HG02763 (cell line): Measurements from ENCODE around the gene DNMT1.
"Not testable (repeated sequence)": the region's sequence is repeated elsewhere in the genome, so short reads cannot be mapped to it uniquely, and the experiment has no call there.

Source experiments
- ATAC-seq: cut with Tn5 transposase; IDR thresholded peaks from one replicate; pipeline ENCODE4 v1.9.1; 2021; ENCODE audit warnings: mild to moderate bottlenecking, moderate library complexity; ENCODE audit not compliant: unreplicated experiment

DNMT1 gene

DNA sequence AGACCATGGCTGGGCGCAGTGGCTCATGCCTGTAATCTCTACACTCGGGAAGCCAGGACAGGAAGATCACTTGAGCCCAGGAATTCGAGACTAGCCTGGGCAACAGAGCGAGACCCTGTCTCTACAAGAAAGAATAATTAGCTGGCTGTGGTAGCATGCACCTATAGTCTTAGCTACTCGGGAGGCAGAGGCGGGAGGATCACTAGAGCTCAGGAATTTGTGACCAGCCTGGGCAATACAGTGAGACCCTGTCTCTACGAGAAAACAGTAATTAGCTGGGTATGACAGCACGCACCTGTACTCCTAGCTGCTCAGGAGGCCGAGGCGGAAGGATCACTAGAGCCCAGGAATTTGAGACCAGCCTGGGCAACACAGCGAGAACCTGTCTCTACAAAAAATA is 7.4 kb downstream of the DNMT1 start:
- no peak for ATAC-seq

GRCh38 chr19:10184636-10185035 is 10.1 kb downstream of the DNMT1 start:
- no peak for ATAC-seq

- no peak for ATAC-seq
These were observed 10.8 kb downstream of the DNMT1 start for GRCh38 chr19:10183926-10184325.

- ATAC-seq, result no peak
These were observed 11.9 kb downstream of the DNMT1 start for GRCh38 chr19:10182847-10183246.

- no peak for ATAC-seq
These were observed 12.7 kb downstream of the DNMT1 start for GRCh38 chr19:10182076-10182475.

DNA sequence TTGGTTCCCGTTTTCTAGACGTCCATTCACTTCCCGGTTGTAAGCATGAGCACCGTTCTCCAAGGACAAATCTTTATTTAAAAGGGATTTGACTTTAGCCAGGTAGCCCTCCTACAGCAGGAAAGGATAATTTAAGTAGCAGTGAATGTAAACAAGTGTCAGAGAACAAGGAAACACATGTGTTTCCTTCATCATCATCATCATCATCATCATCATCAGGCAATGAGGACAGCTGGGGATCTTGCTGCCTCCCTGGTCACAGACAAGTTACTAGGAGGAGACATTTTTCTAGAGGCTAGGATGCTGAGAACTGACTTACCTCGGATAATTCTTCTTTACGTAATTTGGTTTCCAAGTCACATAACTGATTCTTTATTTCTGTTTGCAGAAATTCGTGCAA is 14.3 kb downstream of the DNMT1 start:
- no peak for ATAC-seq

GRCh38 chr19:10180024-10180423 is 14.7 kb downstream of the DNMT1 start:
- not testable (repeated sequence) for ATAC-seq

DNA sequence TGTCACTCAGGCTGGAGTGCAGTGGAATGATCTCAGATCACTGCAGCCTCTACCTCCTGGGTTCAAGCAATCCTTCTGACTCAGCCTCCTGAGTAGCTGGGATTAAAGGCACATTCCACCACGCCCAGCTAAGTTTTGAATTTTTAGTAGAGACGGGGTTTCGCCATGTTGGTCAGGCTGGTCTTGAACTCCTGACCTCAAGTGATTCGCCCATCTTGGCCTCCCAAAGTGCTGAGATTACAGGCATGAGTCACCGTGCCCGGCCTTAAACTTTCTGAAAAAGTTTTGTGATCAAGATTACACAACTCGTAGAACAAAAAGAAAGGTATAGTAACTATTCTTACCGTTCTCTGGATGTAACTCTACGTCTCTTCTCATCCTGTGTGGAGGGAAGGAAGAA is 21.2 kb downstream of the DNMT1 start:
- no peak for ATAC-seq

DNA sequence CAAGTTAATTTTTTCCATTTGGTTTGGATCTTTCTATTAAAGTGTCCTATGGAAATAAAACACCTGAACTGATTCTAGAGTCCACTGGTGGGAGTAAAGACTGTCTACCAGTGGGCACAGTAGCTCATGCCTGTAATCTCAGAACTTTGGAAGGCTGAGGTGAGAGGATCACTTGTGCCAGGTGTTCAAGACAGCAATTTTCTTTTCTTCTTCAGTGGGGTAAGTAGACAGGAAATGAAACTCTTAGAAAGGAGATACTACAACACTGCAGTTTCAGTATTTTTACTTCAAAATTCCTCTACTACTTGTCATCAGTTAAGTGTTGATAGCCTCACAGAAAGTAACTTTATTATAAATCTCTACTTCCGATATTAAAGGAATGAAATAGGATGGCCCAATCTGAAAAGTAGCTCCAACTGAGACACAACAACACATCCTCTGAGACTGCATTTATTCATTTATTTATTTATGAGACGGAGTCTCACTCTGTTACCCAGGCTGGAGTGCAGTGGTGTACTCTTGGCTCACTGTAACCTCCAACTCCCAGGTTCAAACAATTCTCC is 26.3 kb downstream of the DNMT1 start:
- no peak for ATAC-seq

- ATAC-seq, result no peak
These were observed 27.3 kb downstream of the DNMT1 start for GRCh38 chr19:10167459-10167858.

- ATAC-seq, result not testable (repeated sequence)
These were observed 28.3 kb downstream of the DNMT1 start for GRCh38 chr19:10166501-10166900.

GRCh38 chr19:10166046-10166445 is 28.7 kb downstream of the DNMT1 start:
- no peak for ATAC-seq

GRCh38 chr19:10163536-10163935 is 31.2 kb downstream of the DNMT1 start:
- no peak for ATAC-seq

DNA sequence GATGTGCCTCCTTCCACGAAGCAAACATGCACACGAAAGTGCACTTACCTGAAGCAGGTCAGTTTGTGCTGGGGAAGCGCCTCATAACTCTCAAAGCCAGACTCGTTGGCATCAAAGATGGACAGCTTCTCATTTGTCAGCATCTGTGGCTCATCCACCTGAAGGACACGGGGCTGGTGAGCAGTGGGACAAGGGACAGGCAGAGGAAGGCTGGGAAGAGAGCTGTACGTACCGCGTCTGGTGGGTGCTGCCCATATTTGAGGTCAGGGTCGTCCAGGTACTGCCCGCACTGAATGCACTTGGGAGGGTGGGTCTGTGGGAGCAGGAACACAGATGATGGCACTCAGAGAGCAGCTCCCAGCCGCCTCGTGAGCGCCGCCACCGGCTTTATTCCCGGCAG is 35.1 kb downstream of the DNMT1 start:
- no peak for ATAC-seq

- no peak for ATAC-seq
These were observed 36.3 kb downstream of the DNMT1 start for GRCh38 chr19:10158485-10158884.

DNA sequence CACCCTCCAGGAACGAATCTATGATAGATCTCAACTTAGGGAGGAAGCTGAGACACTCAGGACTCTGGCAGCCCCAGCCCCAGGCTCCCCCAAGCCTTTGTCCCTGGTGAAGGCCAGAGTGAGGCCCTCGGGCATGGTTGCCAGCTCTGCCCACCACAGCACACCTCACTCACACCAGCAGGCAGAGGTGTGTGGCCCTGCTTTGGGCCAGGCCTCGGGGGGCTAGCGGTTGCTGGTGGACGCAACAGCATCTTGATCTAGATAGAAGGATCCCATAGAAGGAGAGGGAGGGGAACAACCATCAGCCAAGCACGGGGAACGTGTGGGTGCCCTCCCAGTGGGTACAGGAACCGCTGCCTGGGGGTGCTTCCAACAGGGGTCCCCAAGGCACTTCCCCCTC is 36.7 kb downstream of the DNMT1 start:
- no peak for ATAC-seq

DNA sequence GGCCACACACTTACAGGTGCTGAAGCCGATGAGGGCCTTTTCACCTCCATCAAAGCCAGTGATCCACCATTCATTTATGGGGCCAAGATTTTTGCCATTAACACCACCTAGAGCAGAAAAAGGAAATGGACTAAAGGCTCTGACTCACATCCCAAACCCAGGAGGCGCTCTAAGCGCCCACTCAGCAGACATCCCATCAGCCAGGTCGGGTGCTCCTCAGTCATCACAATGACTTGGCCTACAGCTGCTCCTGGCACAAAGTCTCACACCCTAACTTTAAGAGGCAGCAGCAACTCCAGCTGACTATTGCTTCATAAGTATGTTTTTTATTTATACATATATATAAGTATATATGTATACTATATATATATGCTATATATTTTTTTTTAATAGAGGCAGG is 38.9 kb downstream of the DNMT1 start:
- ATAC-seq, result no peak

- ATAC-seq, result no peak
These were observed 42.7 kb downstream of the DNMT1 start for GRCh38 chr19:10152100-10152499.

GRCh38 chr19:10151521-10151920 is 43.2 kb downstream of the DNMT1 start:
- ATAC-seq, result no peak

DNA sequence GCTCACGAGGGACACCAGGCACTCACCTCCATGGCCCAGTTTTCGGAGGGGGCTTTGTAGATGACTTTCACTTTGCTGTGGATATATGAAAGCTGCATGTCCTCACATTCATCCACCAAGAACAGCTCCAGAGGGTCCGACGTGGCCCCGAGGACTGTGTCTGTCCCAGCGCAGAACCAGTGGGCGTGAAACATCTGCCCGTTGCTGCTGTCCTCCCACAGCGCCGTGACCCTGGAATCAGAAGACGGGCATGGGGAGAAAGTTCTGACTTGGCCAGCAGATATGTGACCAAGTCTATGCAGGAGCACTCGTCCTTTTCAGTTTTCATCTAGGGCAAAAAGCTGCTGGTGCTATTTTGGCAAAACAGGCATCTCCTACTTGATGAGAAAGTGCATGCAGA is 45.3 kb downstream of the DNMT1 start:
- ATAC-seq, result no peak

DNA sequence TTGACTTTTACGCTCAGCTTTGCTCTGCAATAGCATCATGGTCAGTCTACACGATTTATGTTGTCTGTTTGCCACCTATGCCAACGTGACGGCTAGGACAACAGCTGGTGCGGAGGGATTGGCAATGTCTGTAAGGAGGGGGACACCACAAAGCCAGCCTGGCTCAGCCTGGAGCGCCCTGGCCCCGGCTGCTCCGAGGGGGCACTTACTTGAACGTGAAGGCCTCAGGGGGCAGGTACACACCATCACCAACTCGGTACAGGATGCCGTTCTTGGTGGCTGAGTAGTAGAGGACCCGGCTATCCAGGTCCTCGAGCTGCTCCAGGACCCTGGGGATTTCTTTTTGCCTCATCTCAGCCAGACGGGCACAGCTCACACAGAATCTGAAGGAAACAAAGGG is 48.6 kb downstream of the DNMT1 start:
- no peak for ATAC-seq

GRCh38 chr19:10145031-10145430 is 49.7 kb downstream of the DNMT1 start:
- no peak for ATAC-seq

GRCh38 chr19:10144361-10144760 is 50.4 kb downstream of the DNMT1 start:
- ATAC-seq, result no peak

GRCh38 chr19:10143681-10144080 is 51.1 kb downstream of the DNMT1 start:
- no peak for ATAC-seq
